ENCODE data around the gene CHD5.

Gene CHD5

DNA sequence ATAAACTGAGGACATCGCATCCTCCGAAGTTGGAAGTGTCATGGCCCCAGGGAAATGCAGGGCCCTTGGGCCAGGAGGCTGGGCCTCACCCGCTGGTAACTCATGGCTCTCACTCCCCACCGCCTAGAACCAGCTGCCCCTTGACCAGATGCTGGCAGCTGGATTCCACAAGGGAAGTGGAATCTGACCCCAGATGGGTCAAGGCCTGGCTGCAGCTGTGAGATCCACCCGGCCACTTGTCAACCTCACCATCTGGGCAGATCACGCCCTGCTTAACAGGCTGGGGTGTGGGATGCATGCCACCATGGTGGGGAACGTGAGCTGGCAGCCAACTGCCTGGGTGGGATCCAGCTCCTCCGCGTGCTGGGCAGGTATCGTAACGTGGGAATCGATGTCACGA is 108.9 kb downstream of the CHD5 start:
- Histone ChIP-seq H3K4me3 (ENCODE audit: low read depth, low read length) (no peak overlapping the region), H3K27ac (no peak overlapping the region), H3K36me3 (ENCODE audit: control insufficient read depth, insufficient read depth, low read length) (no peaks in the 10 kb centered on the region), H3K9me3 (ENCODE audit: control insufficient read depth, low read length) (no peaks in the 10 kb centered on the region), H3K79me2 (no peaks in the 10 kb centered on the region), H2AFZ (no peak overlapping the region), H3K4me1 (no peaks in the 10 kb centered on the region), H3K27me3 (ENCODE audit: control insufficient read depth, insufficient read depth, low read length) (no peaks in the 10 kb centered on the region), H3K9ac (no peak overlapping the region), H3K4me2 (ENCODE audit: low read length) (no peak overlapping the region)
- TF ChIP-seq, protein P1, sequence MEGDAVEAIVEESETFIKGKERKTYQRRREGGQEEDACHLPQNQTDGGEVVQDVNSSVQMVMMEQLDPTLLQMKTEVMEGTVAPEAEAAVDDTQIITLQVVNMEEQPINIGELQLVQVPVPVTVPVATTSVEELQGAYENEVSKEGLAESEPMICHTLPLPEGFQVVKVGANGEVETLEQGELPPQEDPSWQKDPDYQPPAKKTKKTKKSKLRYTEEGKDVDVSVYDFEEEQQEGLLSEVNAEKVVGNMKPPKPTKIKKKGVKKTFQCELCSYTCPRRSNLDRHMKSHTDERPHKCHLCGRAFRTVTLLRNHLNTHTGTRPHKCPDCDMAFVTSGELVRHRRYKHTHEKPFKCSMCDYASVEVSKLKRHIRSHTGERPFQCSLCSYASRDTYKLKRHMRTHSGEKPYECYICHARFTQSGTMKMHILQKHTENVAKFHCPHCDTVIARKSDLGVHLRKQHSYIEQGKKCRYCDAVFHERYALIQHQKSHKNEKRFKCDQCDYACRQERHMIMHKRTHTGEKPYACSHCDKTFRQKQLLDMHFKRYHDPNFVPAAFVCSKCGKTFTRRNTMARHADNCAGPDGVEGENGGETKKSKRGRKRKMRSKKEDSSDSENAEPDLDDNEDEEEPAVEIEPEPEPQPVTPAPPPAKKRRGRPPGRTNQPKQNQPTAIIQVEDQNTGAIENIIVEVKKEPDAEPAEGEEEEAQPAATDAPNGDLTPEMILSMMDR (IDR thresholded peaks at IDR 0.05): no peak

DNA sequence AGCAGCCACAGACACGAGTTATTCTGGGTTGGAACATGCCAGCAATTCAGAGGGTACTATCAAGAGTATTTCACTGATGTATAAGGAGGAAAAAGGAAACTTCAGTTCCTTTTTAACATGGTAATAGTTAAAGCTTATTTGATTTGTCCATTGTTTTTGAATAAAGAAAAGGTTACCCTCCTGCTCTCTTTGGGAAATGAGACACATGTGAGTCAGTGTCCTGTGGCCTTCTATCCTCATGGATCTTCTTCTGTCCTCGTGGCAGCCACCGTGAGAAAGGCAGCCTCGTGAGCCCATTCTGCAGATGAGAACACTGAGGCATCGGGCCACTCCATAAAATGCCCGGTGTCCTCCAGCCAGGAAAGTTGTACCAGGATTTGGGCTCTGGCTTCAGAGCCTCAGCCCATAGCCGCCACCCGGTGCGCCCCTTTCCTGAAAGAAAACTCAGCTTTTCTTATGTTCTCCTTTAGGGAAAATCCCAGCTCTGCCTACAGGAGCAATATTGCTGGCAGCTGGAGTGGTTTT is 109.6 kb downstream of the CHD5 start:
- Histone ChIP-seq H3K4me2 (ENCODE audit: low read length) (no peak overlapping the region), H3K79me2 (no peaks in the 10 kb centered on the region), H3K36me3 (ENCODE audit: control insufficient read depth, insufficient read depth, low read length) (no peaks in the 10 kb centered on the region), H3K9ac (no peak overlapping the region), H3K27me3 (ENCODE audit: control insufficient read depth, insufficient read depth, low read length) (no peaks in the 10 kb centered on the region), H3K27ac (no peak overlapping the region), H3K4me1 (no peaks in the 10 kb centered on the region), H2AFZ (no peak overlapping the region), H3K4me3 (ENCODE audit: low read depth, low read length) (no peak overlapping the region), H3K9me3 (ENCODE audit: control insufficient read depth, low read length) (no peaks in the 10 kb centered on the region)
- TF ChIP-seq, protein P1 (IDR thresholded peaks at IDR 0.05): no peak

DNA sequence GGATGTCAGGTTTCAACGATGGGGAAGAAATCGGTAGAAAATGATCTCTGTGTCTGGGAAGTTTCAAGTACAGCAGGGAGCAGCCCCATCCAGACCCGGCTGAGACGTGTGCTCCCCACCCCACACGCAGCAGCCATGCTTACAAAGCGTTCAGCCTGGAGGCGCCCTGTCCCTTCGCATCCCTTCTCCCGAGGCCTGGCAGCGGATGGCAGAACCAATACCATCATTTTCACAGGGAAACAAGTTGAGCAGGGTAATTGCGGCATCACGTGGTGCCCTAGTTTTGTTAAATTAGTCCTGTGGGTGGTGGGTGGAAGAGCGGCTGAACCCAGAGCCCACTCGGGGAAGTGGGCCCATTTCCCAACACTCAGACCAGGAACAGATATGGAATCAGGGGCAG is 110.5 kb downstream of the CHD5 start:
- Histone ChIP-seq H3K4me1 (no peaks in the 10 kb centered on the region), H3K9ac (no peak overlapping the region)

DNA sequence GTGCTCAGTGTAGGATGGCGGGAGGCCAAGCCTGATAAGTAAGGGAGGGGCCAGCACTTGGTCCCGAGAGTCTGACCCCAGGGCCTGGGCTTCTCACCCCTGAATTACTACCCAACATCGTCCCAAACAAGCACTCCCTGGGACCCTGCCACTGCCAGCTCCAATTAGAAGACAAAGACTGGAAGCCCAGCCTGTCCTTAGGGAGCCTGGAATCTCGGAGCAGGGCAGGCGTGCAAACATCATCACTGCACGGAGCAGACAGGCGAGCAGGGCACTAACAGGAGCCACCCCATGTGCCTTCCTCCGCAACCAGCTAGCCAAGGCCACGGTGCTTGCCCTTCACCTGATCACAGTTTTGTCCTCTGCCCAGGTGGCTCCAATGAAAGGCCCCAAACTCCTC is 111.2 kb downstream of the CHD5 start:
- H3K9ac ChIP-seq: no peak overlapping the region
- no peaks in the 10 kb centered on the region for H3K9me3 ChIP-seq (ENCODE audit: control insufficient read depth, low read length)
- H3K4me2 ChIP-seq (ENCODE audit: low read length): no peak overlapping the region
- H3K4me1 ChIP-seq: no peaks in the 10 kb centered on the region
- H3K27ac ChIP-seq: no peak overlapping the region
- no peaks in the 10 kb centered on the region for H3K27me3 ChIP-seq (ENCODE audit: control insufficient read depth, insufficient read depth, low read length)
- no peaks in the 10 kb centered on the region for H3K79me2 ChIP-seq
- no peaks in the 10 kb centered on the region for H3K36me3 ChIP-seq (ENCODE audit: control insufficient read depth, insufficient read depth, low read length)
- no peak overlapping the region for H2AFZ ChIP-seq
- TF ChIP-seq, protein P1 (IDR thresholded peaks at IDR 0.05): no peak
- no peak overlapping the region for H3K4me3 ChIP-seq (ENCODE audit: low read depth, low read length)

More for the DNA sequence above, 110.5 kb downstream of the CHD5 start:
- Histone ChIP-seq H3K27me3 (ENCODE audit: control insufficient read depth, insufficient read depth, low read length) (no peaks in the 10 kb centered on the region), H3K4me2 (ENCODE audit: low read length) (no peak overlapping the region), H3K27ac (no peak overlapping the region), H3K4me3 (ENCODE audit: low read depth, low read length) (no peak overlapping the region), H3K36me3 (ENCODE audit: control insufficient read depth, insufficient read depth, low read length) (no peaks in the 10 kb centered on the region), H3K79me2 (no peaks in the 10 kb centered on the region), H3K9me3 (ENCODE audit: control insufficient read depth, low read length) (no peaks in the 10 kb centered on the region), H2AFZ (no peak overlapping the region)
- TF ChIP-seq, protein P1 (IDR thresholded peaks at IDR 0.05): no peak

DNA sequence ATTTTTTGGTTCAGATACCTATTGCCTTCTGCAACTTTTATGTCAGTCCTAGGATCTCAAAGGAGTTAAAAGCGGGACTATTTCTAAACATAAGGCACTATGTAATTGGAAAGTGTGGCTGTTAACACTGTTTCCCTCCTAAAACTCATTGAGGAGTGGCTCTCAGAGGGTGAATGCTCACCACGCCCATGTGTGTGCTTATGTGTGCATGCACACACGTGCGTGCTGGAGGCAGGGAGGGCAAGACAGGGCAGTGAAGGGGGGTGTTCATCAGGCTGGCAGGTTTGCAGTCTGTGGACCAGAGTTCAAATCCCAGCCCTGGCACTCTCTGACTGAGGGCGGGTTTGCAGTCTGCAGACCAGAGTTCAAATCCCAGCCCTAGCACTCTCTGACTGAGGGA is 112.0 kb downstream of the CHD5 start:
- no peak overlapping the region for H3K9ac ChIP-seq
- no peaks in the 10 kb centered on the region for H3K27me3 ChIP-seq (ENCODE audit: control insufficient read depth, insufficient read depth, low read length)
- H3K36me3 ChIP-seq (ENCODE audit: control insufficient read depth, insufficient read depth, low read length): no peaks in the 10 kb centered on the region
- TF ChIP-seq, protein P1 (IDR thresholded peaks at IDR 0.05): no peak
- no peaks in the 10 kb centered on the region for H3K9me3 ChIP-seq (ENCODE audit: control insufficient read depth, low read length)
- no peaks in the 10 kb centered on the region for H3K4me1 ChIP-seq
- no peak overlapping the region for H3K4me2 ChIP-seq (ENCODE audit: low read length)
- H2AFZ ChIP-seq: no peak overlapping the region
- H3K27ac ChIP-seq: no peak overlapping the region
- no peak overlapping the region for H3K4me3 ChIP-seq (ENCODE audit: low read depth, low read length)
- no peaks in the 10 kb centered on the region for H3K79me2 ChIP-seq

Data from parathyroid adenoma (tissue), 2 donors.